Measurements from ENCODE around the gene ENDOV.

Gene ENDOV

DNA sequence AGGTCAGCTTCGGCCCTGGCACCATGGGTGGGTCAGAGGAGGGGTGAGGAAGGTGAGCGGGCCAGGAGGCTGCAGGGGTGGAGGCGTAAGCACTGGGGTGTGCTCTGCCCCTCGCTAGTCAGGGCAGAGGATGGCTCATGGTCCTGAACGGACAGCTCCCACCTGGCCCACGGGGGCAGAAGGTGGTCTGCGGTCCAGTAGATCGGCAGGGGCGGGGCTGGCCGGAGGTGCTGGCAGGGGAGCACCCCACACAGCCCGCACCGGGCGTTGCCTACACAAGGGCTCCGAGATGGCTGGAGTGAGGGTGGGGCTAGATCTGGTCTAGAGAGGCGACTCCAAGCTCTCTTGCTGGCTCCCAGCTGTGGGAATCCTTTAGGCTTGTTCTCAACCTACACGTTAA is 53.3 kb downstream of the ENDOV start:
- no peak for DNase-seq (ENCODE audit: low spot score)

GRCh38 chr17:80468781-80469493 is 54.0 kb downstream of the ENDOV start:
- DNase-seq (ENCODE audit: low spot score) = no peak

DNA sequence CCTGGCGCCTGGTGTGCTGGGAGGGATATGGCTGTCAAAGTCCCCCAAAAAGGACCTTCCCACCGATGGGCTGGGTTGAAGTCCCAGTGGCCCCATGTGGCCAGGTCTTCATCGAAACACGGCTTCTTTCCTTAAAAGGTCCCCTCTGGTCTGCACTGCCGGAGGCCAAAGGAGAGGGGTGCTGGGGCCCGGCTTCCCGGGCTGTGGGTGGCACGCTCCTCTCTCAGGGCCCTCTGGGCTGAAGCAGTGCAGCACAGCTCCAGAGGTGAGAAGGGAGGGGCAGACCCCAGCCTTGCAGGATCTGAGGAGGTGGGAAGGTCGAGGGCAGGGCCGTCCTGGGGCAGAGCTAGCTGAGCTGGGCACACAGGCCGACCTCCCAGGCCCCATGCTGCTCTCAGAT is 54.7 kb downstream of the ENDOV start:
- no peak for DNase-seq (ENCODE audit: low spot score)

DNA sequence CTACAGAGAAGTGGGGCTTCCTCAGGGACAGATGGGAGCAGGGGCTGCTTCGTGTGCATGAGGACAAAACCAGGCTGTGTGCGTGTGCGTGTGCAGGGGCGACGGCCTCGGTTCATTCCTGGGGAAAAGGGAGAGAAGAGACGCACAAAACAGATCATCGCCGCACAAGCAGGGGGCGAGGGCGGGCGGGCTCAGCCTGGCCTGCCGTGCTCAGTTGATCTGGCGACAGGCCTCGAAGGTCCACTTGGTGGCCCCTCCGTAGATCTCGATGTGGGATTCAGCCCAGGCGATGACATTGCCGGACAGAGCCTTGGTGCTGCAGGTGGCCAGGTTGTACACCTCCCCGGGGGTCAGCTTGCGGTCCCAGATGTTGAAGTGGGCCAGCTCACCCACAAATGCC is 55.6 kb downstream of the ENDOV start:
- no peak for DNase-seq (ENCODE audit: low spot score)

DNA sequence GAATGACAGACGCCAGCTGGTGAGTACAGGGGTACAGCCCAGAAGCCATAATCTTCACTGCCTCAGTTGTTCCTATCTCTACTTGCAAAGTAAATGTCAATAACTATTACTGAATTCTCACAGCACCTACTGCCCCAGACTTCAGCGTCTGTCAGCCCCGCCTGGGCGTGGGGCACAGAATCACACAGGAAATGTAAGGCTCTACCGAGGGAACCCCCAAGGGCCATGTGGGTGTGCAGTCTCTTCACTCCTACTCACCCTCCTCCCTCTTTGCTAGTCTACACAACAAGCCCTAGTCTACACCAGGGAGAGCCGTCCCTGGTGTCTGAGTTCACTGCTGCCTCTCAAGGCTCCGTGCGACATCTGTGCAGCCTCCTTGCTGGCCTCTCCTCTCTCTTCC is 57.0 kb downstream of the ENDOV start:
- DNase-seq (ENCODE audit: low spot score) = no peak

DNA sequence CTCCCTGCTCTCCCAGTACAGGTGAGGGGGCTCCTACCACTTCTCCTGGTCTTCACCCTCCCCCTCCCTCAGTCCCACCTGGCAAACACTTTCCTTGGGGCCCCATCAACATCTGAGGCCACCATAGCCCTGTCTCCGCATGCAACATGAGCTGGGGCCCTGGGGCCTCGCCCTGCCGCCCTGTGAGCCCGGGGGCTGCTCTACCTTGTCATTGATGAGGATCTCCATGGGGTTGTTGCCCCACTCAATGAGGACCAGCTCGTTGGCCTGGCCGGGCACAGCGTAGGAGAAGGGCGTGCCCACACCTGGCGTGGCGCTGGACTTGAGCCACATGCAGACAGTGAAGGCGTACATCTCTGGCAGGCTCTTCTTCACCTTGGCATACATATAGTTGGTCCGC is 58.0 kb downstream of the ENDOV start:
- no peak for DNase-seq (ENCODE audit: low spot score)

GRCh38 chr17:80473701-80474100 is 58.7 kb downstream of the ENDOV start:
- no peak for DNase-seq (ENCODE audit: low spot score)

GRCh38 chr17:80474231-80474960 is 59.4 kb downstream of the ENDOV start:
- peak; percentile 80 for DNase-seq (ENCODE audit: low spot score)

- peak; percentile 73 for DNase-seq (ENCODE audit: low spot score)
These were observed 60.3 kb downstream of the ENDOV start for GRCh38 chr17:80474961-80475909.

DNA sequence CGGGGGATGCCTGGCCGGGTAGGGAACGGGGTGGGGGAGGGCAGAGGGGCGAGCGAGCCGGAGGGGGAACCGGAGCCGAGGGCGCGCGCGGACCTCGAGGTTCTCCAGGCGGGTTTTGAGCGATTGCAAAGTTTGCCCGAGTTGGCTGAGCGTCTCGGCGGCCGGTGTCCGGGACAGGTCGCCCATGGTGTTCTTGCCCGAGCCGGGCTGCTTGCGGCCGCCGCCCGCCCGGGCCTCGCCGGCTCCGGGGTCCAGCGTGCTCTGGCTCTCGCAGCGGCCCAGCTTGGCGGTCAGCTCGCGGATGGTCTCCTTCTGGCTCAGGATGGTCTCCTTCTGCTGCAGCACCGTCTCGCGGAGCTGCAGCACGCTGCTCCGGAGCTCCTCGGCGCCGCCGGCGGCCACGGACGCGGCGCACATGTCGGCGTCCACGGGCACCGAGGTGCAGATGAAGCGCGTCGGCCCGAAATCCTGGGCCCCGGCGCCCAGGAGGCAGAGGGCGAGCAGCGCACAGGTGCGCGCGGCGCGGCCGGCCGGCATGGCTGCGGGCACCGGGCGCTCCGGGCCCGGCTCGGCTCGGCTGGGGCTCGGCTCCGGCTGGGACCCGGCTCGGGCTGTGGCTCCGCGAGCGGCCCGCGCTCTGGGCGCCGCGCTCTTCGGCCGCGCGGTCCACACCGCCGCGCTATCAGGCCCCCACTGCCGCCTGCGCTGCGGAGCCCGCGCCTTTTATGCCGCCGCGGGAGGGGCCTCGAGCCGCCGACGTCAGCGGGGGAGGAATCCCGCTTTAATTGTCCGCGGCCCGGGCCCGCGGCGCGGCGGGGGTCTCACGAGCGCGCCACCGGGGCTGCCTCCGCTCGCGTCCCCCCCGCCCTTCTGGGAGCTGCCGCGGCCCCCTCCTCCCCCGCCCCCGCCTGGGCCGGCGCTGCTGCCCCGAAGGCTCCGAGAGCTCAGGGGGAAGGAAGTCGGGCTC is 61.2 kb downstream of the ENDOV start, which contains the start of gene NPTX1:
Gene NPTX1, minus strand, starts transcription at position 698 of the 967 bp plus-strand sequence. Its CDS starts 161 bp downstream, at position 537.
- peak; percentile 96 for DNase-seq (ENCODE audit: low spot score)

DNA sequence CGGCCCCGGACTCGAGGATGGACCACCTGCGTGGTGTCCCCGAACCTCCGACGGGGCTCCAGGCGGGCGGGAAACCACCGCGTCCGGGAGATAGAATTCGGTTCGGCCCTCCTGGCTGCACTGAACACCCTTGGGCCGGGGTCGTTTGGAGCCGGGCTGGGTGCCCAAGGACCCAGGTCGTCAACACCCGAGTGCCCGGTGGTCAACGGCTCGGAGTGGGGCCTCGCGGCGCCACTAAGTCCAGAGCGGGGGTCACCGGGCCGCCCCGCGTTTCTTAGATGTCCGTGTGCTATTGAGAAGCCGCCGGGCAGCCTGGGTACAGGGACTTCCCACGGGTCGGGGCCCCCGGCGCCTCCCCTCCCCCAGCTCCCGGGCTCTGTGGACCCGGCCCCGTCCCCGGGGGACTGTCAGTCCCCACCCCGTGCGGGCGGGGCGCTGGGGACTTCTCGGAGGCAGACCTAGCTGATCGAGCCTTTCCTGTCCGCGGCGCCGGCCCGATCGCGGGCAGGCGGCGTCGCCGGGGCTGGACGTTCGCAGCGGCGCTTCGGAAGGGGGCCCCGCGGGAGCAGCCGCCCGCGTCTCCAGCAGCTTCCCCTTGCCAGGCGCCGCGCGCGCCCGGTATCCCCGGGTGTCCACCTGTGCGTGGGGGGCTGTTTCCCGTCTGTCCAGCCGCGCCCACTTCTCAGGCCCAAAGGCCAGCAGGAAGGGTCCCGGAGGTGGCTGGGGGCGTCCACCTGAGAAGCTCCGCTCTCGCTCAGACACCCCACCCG is 62.1 kb downstream of the ENDOV start:
- peak; percentile 91 for DNase-seq (ENCODE audit: low spot score)

DNA sequence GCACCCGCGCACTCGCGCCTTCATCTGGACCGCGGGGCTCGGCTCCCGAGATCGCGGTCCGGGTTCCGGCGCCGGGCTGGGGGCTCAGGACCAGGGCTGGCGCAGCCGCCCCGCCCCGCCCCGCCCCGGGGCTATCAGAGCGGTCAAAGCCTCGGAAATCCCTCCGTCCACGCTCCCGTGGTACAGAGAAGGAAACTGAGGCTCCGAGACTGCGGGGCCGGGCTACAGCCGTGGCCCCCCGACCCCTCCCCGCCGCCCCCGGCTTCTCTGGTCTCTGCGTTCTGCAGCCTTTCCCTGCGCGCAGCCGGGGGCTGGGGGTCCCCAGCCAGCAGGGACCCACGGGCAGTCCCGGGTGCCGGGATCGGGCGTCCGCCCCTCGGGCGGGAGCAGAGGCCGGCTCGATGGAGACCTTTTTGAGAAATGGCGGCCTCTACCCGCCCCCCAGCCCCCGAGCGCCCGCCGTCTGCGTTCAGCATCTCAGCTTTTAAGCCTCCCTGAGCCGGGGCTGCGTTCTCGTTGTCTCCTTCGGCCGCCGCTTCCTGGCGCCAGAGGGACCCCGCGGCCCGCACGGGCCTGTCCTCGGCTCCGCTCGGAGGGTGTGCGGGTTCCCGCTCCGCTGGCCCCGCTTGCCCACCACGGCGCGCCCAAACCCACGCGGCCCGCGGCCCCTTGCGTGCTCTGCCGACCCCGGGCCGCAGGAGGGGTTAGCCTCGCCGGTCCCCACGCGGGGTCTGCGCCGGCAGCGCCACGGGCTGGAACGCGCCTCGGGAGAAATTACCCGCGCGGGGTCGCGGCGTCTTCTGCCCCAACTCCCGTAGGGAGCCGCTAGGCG is 62.9 kb downstream of the ENDOV start:
- peak; percentile 96 for DNase-seq (ENCODE audit: low spot score)

DNA sequence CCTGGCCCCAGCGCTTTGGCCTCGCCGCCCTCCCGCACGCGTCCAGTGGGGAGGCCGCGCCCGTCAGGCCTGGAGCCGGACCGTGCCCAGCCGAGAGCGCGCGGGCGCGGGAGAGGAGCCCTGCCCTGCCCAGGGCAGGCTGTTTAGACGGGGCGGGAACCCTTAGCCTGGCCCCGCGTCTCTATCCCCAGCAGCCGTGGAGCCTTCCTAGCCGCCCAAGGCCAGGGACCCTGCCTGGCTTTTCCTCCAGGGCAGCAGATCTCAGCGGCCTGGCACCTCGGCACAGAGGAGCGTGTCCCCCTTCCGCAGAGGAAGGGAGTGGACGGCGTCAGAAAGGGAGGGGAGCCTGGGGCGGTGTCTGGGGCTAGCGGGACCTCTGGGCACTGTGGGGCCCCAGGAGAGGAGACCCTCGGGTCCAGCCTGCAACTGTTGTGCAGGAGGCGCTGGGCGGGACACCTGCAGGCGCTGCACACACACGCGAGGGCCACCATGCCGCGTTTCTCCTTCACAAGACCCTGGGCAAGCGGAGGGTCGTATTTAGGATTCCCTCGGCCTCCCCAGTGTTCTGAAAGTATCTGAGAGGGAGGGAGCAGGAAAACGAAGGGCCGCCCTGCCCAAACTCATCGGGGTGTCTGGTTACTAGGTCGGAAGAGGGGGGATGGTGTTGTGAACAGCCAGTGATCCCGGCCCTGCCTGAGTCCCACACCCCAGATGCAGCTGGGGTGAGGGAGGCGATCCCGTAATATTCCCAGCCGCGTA is 63.7 kb downstream of the ENDOV start:
- no peak for DNase-seq (ENCODE audit: low spot score)

DNA sequence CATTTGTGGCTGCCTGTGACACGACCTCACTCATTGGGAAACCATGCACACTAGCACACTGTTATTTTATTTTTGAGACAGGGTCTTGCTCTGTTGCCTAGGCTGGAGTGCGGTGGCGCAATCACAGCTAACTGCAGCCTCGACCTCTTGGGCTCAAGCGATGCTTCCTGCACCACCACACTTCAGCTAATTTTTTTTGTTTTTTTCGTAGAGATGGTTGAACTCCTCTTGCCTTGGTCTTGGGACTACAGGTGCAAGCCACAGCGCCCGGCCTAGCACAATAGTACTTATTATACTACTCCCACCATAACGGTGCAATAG is 64.2 kb downstream of the ENDOV start:
- DNase-seq (ENCODE audit: low spot score) = no peak

DNA sequence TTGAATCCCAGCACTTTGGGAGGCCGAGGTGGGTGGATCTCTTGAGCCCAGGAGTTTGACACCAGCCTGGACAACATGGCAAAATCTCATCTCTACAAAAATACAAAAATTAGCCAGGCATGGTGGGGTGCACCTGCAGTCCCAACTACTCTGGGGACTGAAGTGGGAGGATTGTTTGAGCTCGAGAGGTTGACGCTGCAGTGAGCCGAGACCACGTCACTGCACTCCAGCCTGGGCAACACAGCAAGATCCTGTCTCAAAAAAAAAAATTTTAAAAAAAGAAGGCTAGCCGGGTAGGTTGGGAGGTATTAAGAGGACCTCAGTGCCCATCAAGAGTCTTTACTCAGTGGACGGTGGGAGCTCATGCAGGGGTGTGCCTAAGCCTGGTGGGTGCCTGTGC is 65.3 kb downstream of the ENDOV start:
- no peak for DNase-seq (ENCODE audit: low spot score)

DNA sequence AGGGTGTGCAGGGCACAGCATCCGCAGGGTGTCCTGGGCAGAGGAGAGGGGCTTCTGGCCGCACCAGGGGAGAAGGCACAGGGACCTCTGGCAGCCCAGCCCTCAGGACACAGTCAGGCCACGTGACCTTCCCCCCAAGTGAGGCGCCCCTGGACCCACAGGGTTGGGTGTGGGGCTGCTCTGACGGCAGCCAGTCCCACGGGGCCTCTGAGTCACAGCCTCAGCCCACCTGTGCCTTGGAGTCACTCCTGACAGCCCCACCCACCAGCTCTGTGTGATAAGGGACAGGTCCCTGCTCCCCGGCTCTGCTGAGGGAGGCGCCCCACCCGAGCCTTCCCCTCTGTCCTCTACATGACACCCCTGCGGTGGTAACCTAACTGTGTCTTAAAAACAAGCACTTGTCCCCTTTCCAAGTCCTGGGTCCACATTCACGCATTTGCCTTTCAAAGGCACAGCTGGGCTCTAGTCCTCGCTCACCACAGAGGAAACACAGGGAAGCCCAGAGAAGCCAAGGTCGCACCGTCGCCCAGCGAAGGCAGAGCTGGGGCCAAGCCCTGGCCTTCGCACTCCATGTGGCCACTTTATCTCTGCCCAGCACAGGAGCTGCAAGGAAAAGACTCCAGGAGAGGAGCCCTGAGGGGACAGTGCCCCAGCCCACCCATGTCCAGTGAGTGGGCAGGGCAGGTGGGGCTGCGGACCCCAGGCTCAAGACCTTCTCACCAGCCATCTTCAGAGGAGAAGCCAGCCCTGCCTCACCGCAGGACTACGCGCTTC is 66.5 kb downstream of the ENDOV start:
- DNase-seq (ENCODE audit: low spot score) = no peak

DNA sequence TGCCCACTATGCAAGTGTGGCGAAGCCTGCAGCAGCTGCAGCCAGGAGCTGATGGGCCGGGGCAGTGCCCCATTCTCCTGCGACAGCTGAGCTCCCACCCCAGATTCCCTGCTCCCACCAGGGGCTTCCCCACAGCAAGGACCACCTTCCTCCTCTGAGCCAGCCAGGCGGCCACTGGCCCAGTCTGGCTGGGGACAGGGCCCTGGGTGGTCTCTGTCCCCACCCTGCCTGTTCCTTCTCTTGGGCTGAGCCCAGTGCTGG is 67.0 kb downstream of the ENDOV start:
- DNase-seq (ENCODE audit: low spot score) = no peak

DNA sequence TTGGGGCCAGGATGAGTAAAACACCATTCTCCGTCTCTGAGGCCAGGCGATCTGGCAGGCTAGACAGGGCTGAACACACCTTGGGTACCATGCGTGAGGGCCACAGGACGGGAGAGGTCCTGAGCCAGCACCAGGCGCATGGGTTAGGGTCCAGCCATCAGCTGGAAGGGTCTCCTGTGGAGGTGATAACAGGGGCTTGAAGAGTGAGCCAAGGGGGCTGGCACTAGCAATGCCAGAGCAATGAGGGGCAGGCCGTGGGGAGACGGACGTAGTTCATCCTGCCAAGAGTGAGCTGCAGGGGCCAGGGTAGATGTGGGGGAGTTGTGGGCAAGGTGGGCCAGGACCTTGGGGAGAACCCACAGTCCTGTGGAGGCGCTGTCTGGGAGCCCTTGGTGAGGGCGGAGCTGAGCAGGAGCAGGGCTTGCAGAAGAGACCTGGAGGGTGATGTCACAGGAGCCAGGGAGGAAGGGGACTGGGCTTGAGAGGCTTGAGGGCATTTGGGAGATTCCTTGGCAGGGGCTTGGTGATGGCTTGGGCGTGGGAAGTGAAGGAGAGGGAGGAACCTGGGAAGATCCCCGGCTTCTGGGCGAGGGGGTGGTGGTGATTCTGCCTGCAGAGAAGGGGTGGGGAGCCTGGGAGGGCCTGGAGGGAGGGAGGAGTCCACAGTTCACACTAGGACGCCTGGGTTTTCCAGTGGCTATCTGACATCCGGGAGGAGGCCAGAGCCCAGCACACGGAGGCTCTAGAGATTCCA is 67.8 kb downstream of the ENDOV start:
- no peak for DNase-seq (ENCODE audit: low spot score)

All from D341Med (cell line).